A549 (cell line): ENCODE results near the gene SLC38A6. TPM values are rescaled to one million over a fixed set of nuclear protein-coding genes. Genes with fewer than 3 reads are reported as not detected.

Experiments
- ATAC-seq, 2 experiments: fragments of 200-7000 bp in 1 of 2; fragments of >200 bp in 1 of 2; cut with Nextera tagmentation in 1 of 2; cut with Tn5 transposase in 1 of 2; 3 replicates each; pipeline versions ENCODE4 v1.8.0 to v1.9.1; 2018 to 2020; ENCODE audit warnings: mild to moderate bottlenecking in 1 of 2, moderate library complexity in 1 of 2
- CTCF ChIA-PET: fragments of 300-600 bp; sonication (Branson Sonifier 250); formaldehyde crosslinking; extraction: SDS; loops from one replicate; lab custom pipeline; 2021; ENCODE audit warnings: antibody characterized with exemption, inconsistent platforms; lab: Yijun Ruan, JAX
- POLR2A ChIA-PET: fragments of 350-600 bp; formaldehyde crosslinking; extraction: SDS; loops from one replicate; lab custom pipeline; 2021; ENCODE audit warnings: antibody characterized with exemption, inconsistent platforms; lab: Yijun Ruan, JAX
- DNase-seq, 2 experiments: peaks; one replicate each; pipeline versions ENCODE4 v3.0.0 to v3.0.0-alpha.2; 2011 to 2016; ENCODE audit warnings: low read depth in 1 of 2, low spot score in 1 of 2
- FAIRE-seq: peaks from 2 replicates; lab custom pipeline; 2011; peaks lifted over from hg19 to GRCh38; lab: Jason Lieb, UNC
- H3K27ac ChIP-seq, 2 experiments: fragments of >200 bp; sonication (Bioruptor Twin); formaldehyde crosslinking; 3 replicates each; pipeline ENCODE4 v1.5.1; 2016 to 2017
- H3K4me1 ChIP-seq: fragments of >200 bp; sonication (Bioruptor Twin); formaldehyde crosslinking; 3 replicates; pipeline ENCODE4 v1.6.1; 2016
- H3K4me2 ChIP-seq: fragments of >200 bp; sonication (Bioruptor Twin); formaldehyde crosslinking; 3 replicates; pipeline ENCODE4 v1.6.1; 2016
- H3K4me3 ChIP-seq: fragments of >200 bp; sonication (Bioruptor Twin); formaldehyde crosslinking; 3 replicates; pipeline ENCODE4 v1.5.1; 2016
- H3K9me3 ChIP-seq: fragments of >200 bp; sonication (Bioruptor Twin); formaldehyde crosslinking; 3 replicates; pipeline ENCODE4 v1.6.1; 2016
- ATOH8 ChIP-seq: fragments of 250-450 bp; sonication (Bioruptor Pico); IDR thresholded peaks from 2 replicates; pipeline ENCODE4 v1.5.0; 2020; ENCODE audit warnings: low read depth, mild to moderate bottlenecking, moderate library complexity
- CBX2 ChIP-seq: fragments of 200-600 bp; sonication (generic); IDR thresholded peaks from 2 replicates; pipeline ENCODE4 v1.6.1; 2016; ENCODE audit warnings: low read depth, mild to moderate bottlenecking, borderline replicate concordance
- CBX8 ChIP-seq: fragments of 200-600 bp; sonication (generic); IDR thresholded peaks from 2 replicates; pipeline ENCODE4 v1.6.1; 2016
- CEBPB ChIP-seq, 2 experiments: fragments of >200 bp in 1 of 2; sonication (Bioruptor Twin) in 1 of 2; formaldehyde crosslinking in 1 of 2; IDR thresholded peaks; 2 replicates each; pipeline ENCODE4 v1.6.1; 2012 to 2016
- CHD4 ChIP-seq: fragments of 200-600 bp; sonication (generic); IDR thresholded peaks from 2 replicates; pipeline ENCODE4 v1.6.1; 2016; ENCODE audit warnings: antibody characterized with exemption, mild to moderate bottlenecking, borderline replicate concordance
- EHF ChIP-seq: fragments of 250-450 bp; sonication (Bioruptor Pico); IDR thresholded peaks from 2 replicates; pipeline ENCODE4 v1.5.0; 2020; ENCODE audit warnings: mild to moderate bottlenecking
- ESRRA ChIP-seq: fragments of 150-350 bp; IDR thresholded peaks from 2 replicates; pipeline ENCODE4 v1.6.1; 2014; ENCODE audit warnings: mild to moderate bottlenecking, low read length, borderline replicate concordance
- HDAC2 ChIP-seq: fragments of 200-600 bp; sonication (generic); IDR thresholded peaks from 2 replicates; pipeline ENCODE4 v1.6.1; 2016
- HEYL ChIP-seq: fragments of 250-450 bp; sonication (Bioruptor Pico); IDR thresholded peaks from 2 replicates; pipeline ENCODE4 v1.8.0; 2021; ENCODE audit warnings: mild to moderate bottlenecking, moderate library complexity
- HMGXB4 ChIP-seq: fragments of 250-450 bp; sonication (Bioruptor Pico); IDR thresholded peaks from 2 replicates; pipeline ENCODE4 v1.5.0; 2021; ENCODE audit warnings: mild to moderate bottlenecking, moderate library complexity, borderline replicate concordance
- HOXB13 ChIP-seq: fragments of 250-450 bp; sonication (Bioruptor Pico); IDR thresholded peaks from 2 replicates; pipeline ENCODE4 v1.5.0; 2020; ENCODE audit warnings: low read depth, mild to moderate bottlenecking, moderate library complexity
- JUN ChIP-seq, 2 experiments: fragments of >200 bp; sonication (Bioruptor Twin); formaldehyde crosslinking; IDR thresholded peaks; 2 replicates in 1 of 2; 3 replicates in 1 of 2; pipeline ENCODE4 v1.6.1; 2016 to 2017
- MYC ChIP-seq: IDR thresholded peaks from 2 replicates; pipeline ENCODE4 v1.6.1; 2012; ENCODE audit warnings: mild to moderate bottlenecking, inconsistent platforms, low read length, improper control_type of control experiment, borderline replicate concordance
- PHF8 ChIP-seq: fragments of 200-600 bp; sonication (generic); IDR thresholded peaks from 2 replicates; pipeline ENCODE4 v1.6.1; 2016; ENCODE audit warnings: low read depth, mild to moderate bottlenecking, antibody characterized with exemption, moderate library complexity, borderline replicate concordance
- POLR2A ChIP-seq: IDR thresholded peaks from 2 replicates; pipeline ENCODE4 v1.6.1; 2012; ENCODE audit warnings: mild to moderate bottlenecking, low read length
- POLR2AphosphoS2 ChIP-seq: conservative IDR thresholded peaks from 2 replicates; pipeline ENCODE4 v1.6.1; 2012; ENCODE audit warnings: low read length, improper control_type of control experiment, inconsistent platforms
- RFX5 ChIP-seq: fragments of 450-650 bp; IDR thresholded peaks from 2 replicates; pipeline ENCODE4 v1.7.1; 2014; ENCODE audit warnings: antibody characterized with exemption, mild to moderate bottlenecking, moderate library complexity
- RNF2 ChIP-seq: fragments of 200-600 bp; sonication (generic); IDR thresholded peaks from 2 replicates; pipeline ENCODE4 v1.6.1; 2016; ENCODE audit warnings: low read depth, mild to moderate bottlenecking, antibody characterized with exemption, moderate library complexity, borderline replicate concordance
- SMC3 ChIP-seq: fragments of >200 bp; sonication (Bioruptor Twin); formaldehyde crosslinking; IDR thresholded peaks from 3 replicates; pipeline ENCODE4 v1.6.1; 2018; ENCODE audit warnings: inconsistent platforms
- ZFP36 ChIP-seq: fragments of 450-650 bp; IDR thresholded peaks from 2 replicates; pipeline ENCODE4 v1.6.1; 2014; ENCODE audit warnings: borderline replicate concordance; ENCODE audit not compliant: partially characterized antibody
- ZNF302 ChIP-seq: fragments of 250-450 bp; sonication (Bioruptor Pico); IDR thresholded peaks from 2 replicates; pipeline ENCODE4 v1.9.0; 2021; ENCODE audit warnings: inconsistent platforms, mild to moderate bottlenecking, moderate library complexity
- ZSCAN20 ChIP-seq: fragments of 250-450 bp; sonication (Bioruptor Pico); IDR thresholded peaks from 2 replicates; pipeline ENCODE4 v1.8.0; 2022; ENCODE audit warnings: mild to moderate bottlenecking, moderate library complexity
- WGBS: methylation state at CpG from one replicate; pipeline ENCODE4 v1.1.6; 2017; ENCODE audit errors: missing lambda C conversion rate; 5-methylcytosine and 5-hydroxymethylcytosine counted together
- polyA plus RNA-seq, 4 experiments: library from polyadenylated mRNA; depleted of rRNA in 3 of 4; stranded (reverse); fragments of >200 nt; fragmentation: RNase III in 1 of 4; extraction: RNeasy Plus Mini Kit Qiagen cat#74134 plus additional on column Dnase treatment in 1 of 4; gene quantifications; 2 replicates in 3 of 4; 3 replicates in 1 of 4; pipeline ENCODE4 v1.2.3, GENCODE V29; 2011 to 2017
- TF ChIP-seq, protein P1 (sequence below): fragments of 150-350 bp; IDR thresholded peaks from 2 replicates; pipeline ENCODE4 v1.6.1; 2014; ENCODE audit warnings: low read depth, mild to moderate bottlenecking, low read length
- TF ChIP-seq, protein P2 (sequence below): IDR thresholded peaks from 2 replicates; pipeline ENCODE4 v1.6.1; 2012
- TF ChIP-seq, protein P3 (sequence below): fragments of >200 bp; sonication (Bioruptor Twin); formaldehyde crosslinking; IDR thresholded peaks from 2 replicates; pipeline ENCODE4 v1.6.1; 2016

Gene SLC38A6
- polyA plus RNA-seq, 2 of the 4 experiments (the other 2 are of a cell fraction): 33.3 to 37.8 TPM

- Histone ChIP-seq H3K4me3 (no peak overlapping the region), H3K4me2 (no peak overlapping the region), H3K9me3 (no peaks in the 10 kb centered on the region), H3K4me1 (no peaks in the 10 kb centered on the region), H3K27ac (no peak overlapping the region)
- ChIA-PET CTCF (no interaction called here), POLR2A (no interaction called here)
- no peak for ATAC-seq
- WGBS: 93% methylated on average over 3 of the region's 3 CpGs
- DNase-seq: no peak
- TF ChIP-seq, protein P1, sequence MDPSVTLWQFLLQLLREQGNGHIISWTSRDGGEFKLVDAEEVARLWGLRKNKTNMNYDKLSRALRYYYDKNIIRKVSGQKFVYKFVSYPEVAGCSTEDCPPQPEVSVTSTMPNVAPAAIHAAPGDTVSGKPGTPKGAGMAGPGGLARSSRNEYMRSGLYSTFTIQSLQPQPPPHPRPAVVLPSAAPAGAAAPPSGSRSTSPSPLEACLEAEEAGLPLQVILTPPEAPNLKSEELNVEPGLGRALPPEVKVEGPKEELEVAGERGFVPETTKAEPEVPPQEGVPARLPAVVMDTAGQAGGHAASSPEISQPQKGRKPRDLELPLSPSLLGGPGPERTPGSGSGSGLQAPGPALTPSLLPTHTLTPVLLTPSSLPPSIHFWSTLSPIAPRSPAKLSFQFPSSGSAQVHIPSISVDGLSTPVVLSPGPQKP: no peak
- TF ChIP-seq ZNF302 (CRISPR knock-in tag): no peak
- TF ChIP-seq ESRRA: no peak
- TF ChIP-seq RFX5: no peak
- TF ChIP-seq PHF8: no peak
- TF ChIP-seq, protein P2, sequence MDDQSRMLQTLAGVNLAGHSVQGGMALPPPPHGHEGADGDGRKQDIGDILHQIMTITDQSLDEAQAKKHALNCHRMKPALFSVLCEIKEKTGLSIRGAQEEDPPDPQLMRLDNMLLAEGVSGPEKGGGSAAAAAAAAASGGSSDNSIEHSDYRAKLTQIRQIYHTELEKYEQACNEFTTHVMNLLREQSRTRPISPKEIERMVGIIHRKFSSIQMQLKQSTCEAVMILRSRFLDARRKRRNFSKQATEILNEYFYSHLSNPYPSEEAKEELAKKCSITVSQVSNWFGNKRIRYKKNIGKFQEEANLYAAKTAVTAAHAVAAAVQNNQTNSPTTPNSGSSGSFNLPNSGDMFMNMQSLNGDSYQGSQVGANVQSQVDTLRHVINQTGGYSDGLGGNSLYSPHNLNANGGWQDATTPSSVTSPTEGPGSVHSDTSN: no peak
- no peak for TF ChIP-seq HMGXB4
- no peak for TF ChIP-seq MYC
- no peak for TF ChIP-seq ZSCAN20
- no peak for TF ChIP-seq ATOH8
- TF ChIP-seq JUN (IDR thresholded peaks at IDR 0.05): no peak
- no peak for TF ChIP-seq POLR2AphosphoS2
- TF ChIP-seq, protein P3, sequence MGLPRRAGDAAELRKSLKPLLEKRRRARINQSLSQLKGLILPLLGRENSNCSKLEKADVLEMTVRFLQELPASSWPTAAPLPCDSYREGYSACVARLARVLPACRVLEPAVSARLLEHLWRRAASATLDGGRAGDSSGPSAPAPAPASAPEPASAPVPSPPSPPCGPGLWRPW: no peak
- TF ChIP-seq CHD4: no peak
- no peak for TF ChIP-seq ZFP36
- TF ChIP-seq RNF2: no peak
- no peak for TF ChIP-seq EHF (CRISPR knock-in tag)
- FAIRE-seq: no peak
Measured at GRCh38 chr14:61033054-61033453, 52.0 kb downstream of the SLC38A6 start.

- Histone ChIP-seq H3K4me3 (no peak overlapping the region), H3K4me2 (no peak overlapping the region), H3K9me3 (no peaks in the 10 kb centered on the region), H3K4me1 (no peaks in the 10 kb centered on the region), H3K27ac (no peak overlapping the region)
- CTCF ChIA-PET: interaction anchor here (2.2 kb wide), 1 partner anchor 8 kb away, joined by 7 read pairs; no protein-coding TSS in a partner anchor
- TF ChIP-seq CBX2: no peak
- no peak for TF ChIP-seq POLR2A
- no peak for TF ChIP-seq ZNF302 (CRISPR knock-in tag)
- TF ChIP-seq ZSCAN20: no peak
- no peak for TF ChIP-seq HEYL (CRISPR knock-in tag)
- no peak for TF ChIP-seq HOXB13 (CRISPR knock-in tag)
- TF ChIP-seq ESRRA: no peak
- TF ChIP-seq CEBPB (IDR thresholded peaks at IDR 0.05): no peak
- TF ChIP-seq CBX8: no peak
- TF ChIP-seq, protein P1: no peak
- no peak for TF ChIP-seq SMC3
- no peak for TF ChIP-seq HDAC2
- no peak for TF ChIP-seq HMGXB4
- DNase-seq: no peak
- FAIRE-seq: peak; percentile 46
- POLR2A ChIA-PET: no interaction called here
- ATAC-seq: no peak
Measured at GRCh38 chr14:61033855-61034254, 52.8 kb downstream of the SLC38A6 start.
